Epithelial cell of esophagus (primary cell): ENCODE measurements around the gene IGFBP1.
A peak's percentile ranks its signal among the peaks of the same experiment; 100 is the strongest.

ENCODE experiments used
- DNase-seq: peaks from one replicate; pipeline ENCODE4 v3.0.0; 2010; ENCODE audit warnings: low read depth
- H3K4me3 ChIP-seq: 2 replicates; pipeline ENCODE4 v1.5.1; 2011; ENCODE audit warnings: mild to moderate bottlenecking, low read length, control low read depth
- TF ChIP-seq, protein P1 (sequence below): IDR thresholded peaks from 2 replicates; pipeline ENCODE4 v1.5.1; 2011; ENCODE audit warnings: low read depth, mild to moderate bottlenecking, low read length, control low read depth, inconsistent platforms; ENCODE audit not compliant: insufficient read depth; ENCODE audit errors: missing control alignments

Gene IGFBP1

GRCh38 chr7:45885264-45885882 lies 2.9 kb upstream of the IGFBP1 start:
- TF ChIP-seq, protein P1, sequence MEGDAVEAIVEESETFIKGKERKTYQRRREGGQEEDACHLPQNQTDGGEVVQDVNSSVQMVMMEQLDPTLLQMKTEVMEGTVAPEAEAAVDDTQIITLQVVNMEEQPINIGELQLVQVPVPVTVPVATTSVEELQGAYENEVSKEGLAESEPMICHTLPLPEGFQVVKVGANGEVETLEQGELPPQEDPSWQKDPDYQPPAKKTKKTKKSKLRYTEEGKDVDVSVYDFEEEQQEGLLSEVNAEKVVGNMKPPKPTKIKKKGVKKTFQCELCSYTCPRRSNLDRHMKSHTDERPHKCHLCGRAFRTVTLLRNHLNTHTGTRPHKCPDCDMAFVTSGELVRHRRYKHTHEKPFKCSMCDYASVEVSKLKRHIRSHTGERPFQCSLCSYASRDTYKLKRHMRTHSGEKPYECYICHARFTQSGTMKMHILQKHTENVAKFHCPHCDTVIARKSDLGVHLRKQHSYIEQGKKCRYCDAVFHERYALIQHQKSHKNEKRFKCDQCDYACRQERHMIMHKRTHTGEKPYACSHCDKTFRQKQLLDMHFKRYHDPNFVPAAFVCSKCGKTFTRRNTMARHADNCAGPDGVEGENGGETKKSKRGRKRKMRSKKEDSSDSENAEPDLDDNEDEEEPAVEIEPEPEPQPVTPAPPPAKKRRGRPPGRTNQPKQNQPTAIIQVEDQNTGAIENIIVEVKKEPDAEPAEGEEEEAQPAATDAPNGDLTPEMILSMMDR = no peak
- no peak overlapping the region for H3K4me3 ChIP-seq
- peak; percentile 25 for DNase-seq

DNA sequence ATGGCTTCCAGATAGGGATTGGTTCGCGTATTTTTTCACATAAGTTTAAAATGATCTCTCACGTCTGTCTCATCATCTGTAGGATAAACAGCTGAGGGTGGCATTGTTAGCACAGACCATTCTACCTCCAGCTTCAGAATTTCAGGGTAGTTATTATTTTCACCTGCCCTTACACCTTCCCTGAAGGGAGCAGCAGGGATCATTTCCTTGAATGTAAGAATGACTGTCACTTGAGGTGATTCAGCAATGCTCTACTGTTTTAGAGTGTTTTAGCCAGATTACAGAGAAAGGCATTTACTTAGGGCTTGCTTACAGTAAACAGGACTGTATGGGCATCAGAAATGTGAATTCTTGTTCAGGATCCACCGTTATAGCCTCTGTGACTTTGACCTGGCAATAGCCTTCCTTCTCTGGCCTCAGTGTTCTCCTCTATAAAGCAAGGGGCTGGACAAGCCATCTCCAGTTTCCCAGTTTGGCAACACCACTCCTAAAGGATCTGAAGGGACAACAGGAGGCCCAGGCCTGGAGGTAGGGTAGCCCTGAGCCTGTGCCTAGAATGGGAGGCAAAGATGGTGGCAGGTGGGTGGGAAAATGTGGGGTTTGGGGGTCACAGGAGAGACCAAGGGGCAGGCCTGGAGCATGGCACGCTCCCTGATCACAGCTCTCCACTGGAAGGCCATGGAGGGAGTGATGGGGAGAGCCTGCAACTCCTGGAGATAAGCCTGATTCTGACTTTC lies 1.2 kb upstream of the IGFBP1 start:
- H3K4me3 ChIP-seq = no peak overlapping the region
- TF ChIP-seq, protein P1 = no peak
- DNase-seq = no peak

DNA sequence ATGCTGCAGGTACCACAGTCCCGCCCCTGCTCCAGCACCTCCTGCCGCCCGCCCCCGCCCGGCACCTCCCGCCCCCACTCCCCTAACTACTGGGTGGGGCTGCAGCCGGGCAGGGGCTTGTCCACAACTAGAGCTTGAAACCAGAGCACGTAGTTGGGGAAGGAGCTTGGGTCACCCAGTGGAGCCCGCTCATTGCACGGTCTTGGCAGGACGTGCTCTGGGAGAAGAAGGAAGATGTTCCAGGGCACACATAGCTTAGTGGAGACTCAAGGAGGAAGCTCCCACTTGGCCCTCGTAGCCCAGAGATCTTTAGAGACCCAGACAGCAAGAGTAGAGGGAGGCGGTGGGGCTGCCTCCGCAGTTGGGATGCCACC lies 692 bp downstream of the IGFBP1 start:
- H3K4me3 ChIP-seq = no peak overlapping the region
- DNase-seq = no peak
- TF ChIP-seq, protein P1 = no peak

- no peak overlapping the region for H3K4me3 ChIP-seq
- TF ChIP-seq, protein P1 = no peak
- DNase-seq = no peak
Measured at GRCh38 chr7:45889367-45890067, 1.2 kb downstream of the IGFBP1 start.

- TF ChIP-seq, protein P1 = no peak
- no peak overlapping the region for H3K4me3 ChIP-seq
- DNase-seq = no peak
Measured at GRCh38 chr7:45890125-45890901, 2.0 kb downstream of the IGFBP1 start.

GRCh38 chr7:45890902-45891461 lies 2.7 kb downstream of the IGFBP1 start:
- TF ChIP-seq, protein P1 = peak; percentile 53
- no peak overlapping the region for H3K4me3 ChIP-seq
- DNase-seq = peak; percentile 48
